ENCODE data around the gene CTU1.

Gene CTU1

GRCh38 chr19:51059715-51060114, 48.5 kb downstream of the CTU1 start:
- no peak for DNase-seq (ENCODE audit: low read depth)
- TF ChIP-seq CTCF (IDR thresholded peaks at IDR 0.05; ENCODE audit: low read depth, low read length) (no peak), POLR2A (IDR thresholded peaks at IDR 0.05; ENCODE audit: extremely low read depth, insufficient read length) (no peak), MYC (IDR thresholded peaks at IDR 0.05; ENCODE audit: low read depth, low read length) (no peak), MAX (IDR thresholded peaks at IDR 0.05; ENCODE audit: low read depth, low read length) (no peak)
- H3K4me3 ChIP-seq (ENCODE audit: low read depth, low read length), result no peak overlapping the region

- H3K4me3 ChIP-seq (ENCODE audit: low read depth, low read length), result no peak overlapping the region
- no peak for DNase-seq (ENCODE audit: low read depth)
- no peak for TF ChIP-seq MYC (IDR thresholded peaks at IDR 0.05; ENCODE audit: low read depth, low read length)
- TF ChIP-seq MAX (IDR thresholded peaks at IDR 0.05; ENCODE audit: low read depth, low read length), result no peak
- TF ChIP-seq CTCF (IDR thresholded peaks at IDR 0.05; ENCODE audit: low read depth, low read length), result no peak
- no peak for TF ChIP-seq POLR2A (IDR thresholded peaks at IDR 0.05; ENCODE audit: extremely low read depth, insufficient read length)
These were observed 52.3 kb downstream of the CTU1 start for GRCh38 chr19:51055866-51056265.
